OCI-LY1 (cell line): ENCODE data around the gene MX2.

Experiments
- H2AFZ ChIP-seq: fragments of 200-600 bp; sonication (generic), shearing (Covaris generic); 2 replicates; pipeline ENCODE4 v1.6.0; 2014; ENCODE audit warnings: antibody characterized with exemption, mild to moderate bottlenecking, low read length
- H3F3A ChIP-seq: fragments of 200-600 bp; sonication (generic), shearing (Covaris generic); 2 replicates; pipeline ENCODE4 v1.6.0; 2014; ENCODE audit warnings: mild to moderate bottlenecking, antibody characterized with exemption, low read length, moderate library complexity; ENCODE audit not compliant: insufficient read depth
- H3K27ac ChIP-seq: fragments of 200-600 bp; sonication (generic); 2 replicates; pipeline ENCODE4 v1.5.1; 2014; ENCODE audit warnings: low read length, mixed run types, mild to moderate bottlenecking, low read depth; ENCODE audit not compliant: poor library complexity, severe bottlenecking
- H3K27me3 ChIP-seq: fragments of 200-600 bp; sonication (generic); 2 replicates; pipeline ENCODE4 v1.6.0; 2014; ENCODE audit warnings: antibody characterized with exemption, mild to moderate bottlenecking, low read length, moderate library complexity; ENCODE audit not compliant: insufficient read depth
- H3K36me3 ChIP-seq: fragments of 200-600 bp; sonication (generic); 2 replicates; pipeline ENCODE4 v1.6.1; 2014; ENCODE audit warnings: mild to moderate bottlenecking, antibody characterized with exemption, low read length, moderate library complexity, mixed read lengths; ENCODE audit not compliant: insufficient read depth
- H3K4me1 ChIP-seq: fragments of 200-600 bp; sonication (generic); 2 replicates; pipeline ENCODE4 v1.5.1; 2014; ENCODE audit warnings: mild to moderate bottlenecking, low read length, moderate library complexity; ENCODE audit not compliant: insufficient read depth, severe bottlenecking
- H3K4me2 ChIP-seq: fragments of 200-600 bp; sonication (generic), shearing (Covaris generic); 2 replicates; pipeline ENCODE4 v1.6.1; 2014; ENCODE audit warnings: low read length
- H3K4me3 ChIP-seq: fragments of 200-600 bp; sonication (generic); 2 replicates; pipeline ENCODE4 v1.5.1; 2014; ENCODE audit warnings: low read length, low read depth, mild to moderate bottlenecking, mixed read lengths; ENCODE audit not compliant: poor library complexity, severe bottlenecking
- H3K79me2 ChIP-seq: fragments of 200-600 bp; shearing (Covaris generic); 2 replicates; pipeline ENCODE4 v1.6.1; 2016; ENCODE audit warnings: mixed run types, low read length, mixed read lengths; ENCODE audit not compliant: insufficient read depth
- H3K9ac ChIP-seq: fragments of 200-600 bp; sonication (generic), shearing (Covaris generic); 2 replicates; pipeline ENCODE4 v1.6.1; 2014; ENCODE audit warnings: mild to moderate bottlenecking, low read length, mixed read lengths
- H3K9me2 ChIP-seq: fragments of 200-600 bp; sonication (generic), shearing (Covaris generic); 2 replicates; pipeline ENCODE4 v1.6.1; 2014; ENCODE audit warnings: low read depth, mild to moderate bottlenecking, low read length, mixed read lengths
- H3K9me3 ChIP-seq: fragments of 200-600 bp; shearing (Covaris generic); 2 replicates; pipeline ENCODE4 v1.6.1; 2014; ENCODE audit warnings: low read length, mixed read lengths
- H4K20me1 ChIP-seq: fragments of 200-600 bp; sonication (generic), shearing (Covaris generic); 2 replicates; pipeline ENCODE4 v1.6.0; 2016; ENCODE audit warnings: mild to moderate bottlenecking, low read length; ENCODE audit not compliant: insufficient read depth
- CTCF ChIP-seq: fragments of 200-600 bp; sonication (generic), shearing (Covaris generic); IDR thresholded peaks from 2 replicates; pipeline ENCODE4 v1.5.1; 2017; ENCODE audit warnings: mild to moderate bottlenecking, antibody characterized with exemption, low read length, moderate library complexity, mixed read lengths
- EZH2 ChIP-seq: fragments of 200-600 bp; sonication (generic), shearing (Covaris generic); IDR thresholded peaks from 2 replicates; pipeline ENCODE4 v1.8.0; 2017; ENCODE audit warnings: borderline replicate concordance, mixed run types, mild to moderate bottlenecking, antibody characterized with exemption, low read length, moderate library complexity, mixed read lengths

The MX2 gene

GRCh38 chr21:41379901-41380300, 18.1 kb downstream of the MX2 start:
- no peaks in the 10 kb centered on the region for H3K27me3 ChIP-seq
- no peaks in the 10 kb centered on the region for H3F3A ChIP-seq
- no peaks in the 10 kb centered on the region for H4K20me1 ChIP-seq
- H3K4me3 ChIP-seq, result no peak overlapping the region
- H3K36me3 ChIP-seq, result peaks cover 97% of the 10 kb centered on the region
- H3K9ac ChIP-seq, result no peak overlapping the region
- H3K4me2 ChIP-seq, result no peak overlapping the region
- H3K4me1 ChIP-seq, result peaks cover 3% of the 10 kb centered on the region
- no peak overlapping the region for H3K27ac ChIP-seq
- H3K9me2 ChIP-seq, result no peaks in the 10 kb centered on the region
- H3K9me3 ChIP-seq, result no peaks in the 10 kb centered on the region
- no peaks in the 10 kb centered on the region for H3K79me2 ChIP-seq
- no peak overlapping the region for H2AFZ ChIP-seq
- no peak for TF ChIP-seq CTCF

GRCh38 chr21:41381731-41382130, 19.9 kb downstream of the MX2 start:
- peaks cover 93% of the 10 kb centered on the region for H3K36me3 ChIP-seq
- H3K9me2 ChIP-seq, result no peaks in the 10 kb centered on the region
- H3K9me3 ChIP-seq, result no peaks in the 10 kb centered on the region
- H4K20me1 ChIP-seq, result no peaks in the 10 kb centered on the region
- TF ChIP-seq EZH2, result no peak
- no peak for TF ChIP-seq CTCF
- H2AFZ ChIP-seq, result no peak overlapping the region
- H3K4me1 ChIP-seq, result no peaks in the 10 kb centered on the region
- H3K27ac ChIP-seq, result no peak overlapping the region
- H3K9ac ChIP-seq, result no peak overlapping the region
- no peaks in the 10 kb centered on the region for H3K79me2 ChIP-seq
- H3K4me2 ChIP-seq, result no peak overlapping the region
- H3K27me3 ChIP-seq, result no peaks in the 10 kb centered on the region
- H3F3A ChIP-seq, result no peaks in the 10 kb centered on the region
- H3K4me3 ChIP-seq, result no peak overlapping the region

- H2AFZ ChIP-seq, result no peak overlapping the region
- no peaks in the 10 kb centered on the region for H3K4me1 ChIP-seq
- TF ChIP-seq EZH2 (no peak), CTCF (no peak)
- H3K4me3 ChIP-seq, result no peak overlapping the region
- no peaks in the 10 kb centered on the region for H4K20me1 ChIP-seq
- no peak overlapping the region for H3K9ac ChIP-seq
- no peaks in the 10 kb centered on the region for H3K9me2 ChIP-seq
- H3K27ac ChIP-seq, result no peak overlapping the region
- no peaks in the 10 kb centered on the region for H3F3A ChIP-seq
- no peaks in the 10 kb centered on the region for H3K79me2 ChIP-seq
- H3K4me2 ChIP-seq, result no peak overlapping the region
- H3K27me3 ChIP-seq, result no peaks in the 10 kb centered on the region
- peaks cover 91% of the 10 kb centered on the region for H3K36me3 ChIP-seq
- no peaks in the 10 kb centered on the region for H3K9me3 ChIP-seq
These were observed 25.4 kb downstream of the MX2 start for GRCh38 chr21:41387042-41387819.
